Fibroblast of pulmonary artery (primary cell): ENCODE data around the gene SIX2.

ENCODE experiments used
- DNase-seq: peaks from one replicate; pipeline ENCODE4 v3.0.0-alpha.2; 2010; ENCODE audit warnings: low read depth
- H3K4me3 ChIP-seq: replicated peaks from 2 replicates; pipeline ENCODE4 v1.5.1; 2011; ENCODE audit warnings: low read depth, mild to moderate bottlenecking, control low read depth, low read length, moderate library complexity
- CTCF ChIP-seq: IDR thresholded peaks from 2 replicates; pipeline ENCODE4 v1.5.1; 2011; ENCODE audit warnings: mild to moderate bottlenecking, control low read depth, low read length, inconsistent platforms; ENCODE audit errors: missing control alignments

The SIX2 gene

GRCh38 chr2:45009303-45009927 is at the start of gene SIX2:
TSS of gene SIX2 (minus strand) at chr2:45009452. CDS start at chr2:45009110, 342 bp downstream.
- DNase-seq: peak; percentile 98
- H3K4me3 ChIP-seq: peak within 1 kb of the TSS; percentile 65

GRCh38 chr2:45055162-45055605 is 45.9 kb upstream of the SIX2 start:
- TF ChIP-seq CTCF: no peak
- no peak for DNase-seq

More at GRCh38 chr2:45009303-45009927, at the start of gene SIX2:
- no peak for TF ChIP-seq CTCF

GRCh38 chr2:45053966-45054365 is 44.7 kb upstream of the SIX2 start:
- H3K4me3 ChIP-seq: no peak overlapping the region
- no peak for TF ChIP-seq CTCF
- no peak for DNase-seq

More at GRCh38 chr2:45055162-45055605, 45.9 kb upstream of the SIX2 start:
- no peak overlapping the region for H3K4me3 ChIP-seq

- no peak for DNase-seq
Measured at GRCh38 chr2:45052388-45052928, 43.2 kb upstream of the SIX2 start.

GRCh38 chr2:45049569-45050336 is 40.5 kb upstream of the SIX2 start:
- no peak for DNase-seq
- H3K4me3 ChIP-seq: no peak overlapping the region
- no peak for TF ChIP-seq CTCF

More at GRCh38 chr2:45052388-45052928, 43.2 kb upstream of the SIX2 start:
- H3K4me3 ChIP-seq: no peak overlapping the region
- no peak for TF ChIP-seq CTCF

- no peak overlapping the region for H3K4me3 ChIP-seq
- TF ChIP-seq CTCF: no peak
- no peak for DNase-seq
Measured at GRCh38 chr2:45047301-45047700, 38.0 kb upstream of the SIX2 start.
